NCI-H82 treated with DMSO at 0.1 percent for 48 hours (cell line): Measurements from ENCODE around the gene NBPF1.
"Not testable (repeated sequence)": the region's sequence is repeated elsewhere in the genome, so short reads cannot be mapped to it uniquely, and the experiment has no call there.

Experiments used
- DNase-seq: peaks from one replicate; lab custom pipeline; 2025; ENCODE audit not compliant: unreplicated experiment; lab: John Stamatoyannopoulos, UW

NBPF1 gene

DNA sequence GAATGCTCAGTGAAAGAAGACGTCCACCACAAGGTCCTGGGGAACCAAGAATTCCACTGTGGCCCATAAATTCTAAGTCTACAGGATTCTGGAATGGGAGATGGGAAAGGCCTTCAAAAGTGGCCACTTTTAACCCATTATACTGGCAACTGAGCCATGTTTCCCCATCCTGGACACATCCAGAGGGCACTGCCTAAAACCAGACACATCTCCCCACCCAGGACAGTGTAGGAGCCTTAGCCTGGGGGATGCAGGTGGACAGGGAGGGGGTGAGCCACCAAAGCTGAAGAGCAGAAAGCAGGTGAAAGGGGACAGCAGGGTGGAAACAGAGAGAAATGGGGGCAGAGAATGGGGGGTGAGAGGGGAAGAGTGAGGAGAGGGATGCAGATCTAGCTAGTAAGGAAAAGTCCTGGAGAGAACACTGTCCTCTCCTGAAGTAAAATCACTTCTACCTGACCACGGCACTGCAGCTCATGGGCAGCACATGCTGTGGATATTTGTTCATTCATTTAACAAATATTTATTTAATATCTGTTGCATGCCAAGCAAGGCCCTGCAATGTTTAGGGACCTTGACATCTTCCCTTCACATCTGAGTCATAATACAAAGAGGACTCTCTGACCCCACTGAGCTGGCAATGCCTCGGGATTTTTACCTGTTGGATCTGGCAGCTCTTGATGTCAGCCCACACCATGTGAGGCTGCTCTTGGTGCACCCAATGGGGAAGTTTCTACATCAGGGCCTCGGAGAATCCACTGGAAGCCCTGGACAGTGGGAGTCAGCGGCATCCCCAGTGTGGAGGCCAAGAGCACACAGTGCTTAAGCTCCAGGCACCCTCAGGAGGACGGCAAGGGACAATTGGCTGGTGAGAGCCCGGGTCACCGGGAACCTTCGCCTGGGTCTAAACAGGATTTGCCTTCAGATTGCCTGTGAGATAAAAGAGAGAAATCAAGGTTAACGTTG is 5.2 kb downstream of the NBPF1 start:
- not testable (repeated sequence) for DNase-seq

- DNase-seq, result no peak
Measured at GRCh38 chr1:16607433-16607851, 5.9 kb downstream of the NBPF1 start.

- not testable (repeated sequence) for DNase-seq
Measured at GRCh38 chr1:16606666-16607432, 6.5 kb downstream of the NBPF1 start.

DNA sequence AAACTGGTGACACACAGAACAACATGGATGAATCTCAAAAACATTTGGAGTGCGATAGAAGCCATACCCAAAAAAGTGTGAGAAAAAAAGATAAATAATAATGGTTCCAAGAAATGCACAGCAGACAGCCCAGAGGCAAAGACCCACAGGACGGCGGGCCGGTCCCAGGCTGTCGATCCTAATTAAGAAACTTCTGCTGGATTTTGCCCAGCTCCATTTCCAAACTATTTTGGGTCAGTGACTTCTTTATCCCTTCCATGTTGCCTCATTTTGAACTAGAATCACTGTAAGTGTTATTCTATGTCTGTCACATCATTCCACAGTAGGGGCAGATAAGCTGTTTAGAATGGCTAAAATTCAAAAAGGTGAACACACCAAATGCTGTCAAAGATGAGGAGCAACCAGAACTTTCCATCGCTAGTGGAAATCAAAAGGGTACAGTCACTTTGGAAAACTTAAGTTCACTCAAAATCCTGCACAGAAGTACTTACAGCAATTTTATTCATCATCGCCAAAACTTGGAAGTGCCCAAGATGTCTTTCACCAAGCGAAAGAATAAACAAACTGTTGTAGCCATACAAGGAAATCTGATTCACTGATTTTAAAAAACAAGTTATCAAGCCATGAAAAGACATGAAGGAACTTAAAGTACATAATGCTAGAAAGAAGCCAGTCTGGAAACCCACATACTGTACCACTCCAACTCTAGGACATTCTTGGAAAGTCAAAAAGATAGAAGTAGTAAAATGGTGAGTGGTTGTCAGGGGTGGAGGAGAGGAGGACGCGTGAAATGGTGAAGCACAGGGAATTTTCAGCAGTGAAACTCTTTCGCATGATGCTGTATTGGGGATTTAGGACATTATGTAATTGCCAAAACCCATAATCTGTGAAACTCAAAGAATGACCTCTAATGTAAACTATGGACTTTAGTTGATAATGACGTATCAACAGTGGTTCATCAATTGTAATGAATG is 7.5 kb downstream of the NBPF1 start:
- no peak for DNase-seq

DNA sequence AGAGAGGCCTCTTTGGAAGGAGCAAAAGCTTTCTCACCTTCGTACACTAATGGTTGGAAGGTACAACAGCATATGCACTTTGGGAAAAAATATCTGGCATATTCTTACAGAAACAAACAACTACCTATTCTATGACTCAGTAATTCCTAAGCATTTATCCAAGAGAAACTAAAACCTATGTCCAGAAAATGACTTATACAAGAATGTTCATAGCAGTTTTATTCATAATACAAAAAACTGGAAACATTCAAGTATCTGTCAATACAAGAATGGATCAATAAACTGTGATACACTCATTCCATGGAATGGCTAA is 8.2 kb downstream of the NBPF1 start:
- no peak for DNase-seq

DNA sequence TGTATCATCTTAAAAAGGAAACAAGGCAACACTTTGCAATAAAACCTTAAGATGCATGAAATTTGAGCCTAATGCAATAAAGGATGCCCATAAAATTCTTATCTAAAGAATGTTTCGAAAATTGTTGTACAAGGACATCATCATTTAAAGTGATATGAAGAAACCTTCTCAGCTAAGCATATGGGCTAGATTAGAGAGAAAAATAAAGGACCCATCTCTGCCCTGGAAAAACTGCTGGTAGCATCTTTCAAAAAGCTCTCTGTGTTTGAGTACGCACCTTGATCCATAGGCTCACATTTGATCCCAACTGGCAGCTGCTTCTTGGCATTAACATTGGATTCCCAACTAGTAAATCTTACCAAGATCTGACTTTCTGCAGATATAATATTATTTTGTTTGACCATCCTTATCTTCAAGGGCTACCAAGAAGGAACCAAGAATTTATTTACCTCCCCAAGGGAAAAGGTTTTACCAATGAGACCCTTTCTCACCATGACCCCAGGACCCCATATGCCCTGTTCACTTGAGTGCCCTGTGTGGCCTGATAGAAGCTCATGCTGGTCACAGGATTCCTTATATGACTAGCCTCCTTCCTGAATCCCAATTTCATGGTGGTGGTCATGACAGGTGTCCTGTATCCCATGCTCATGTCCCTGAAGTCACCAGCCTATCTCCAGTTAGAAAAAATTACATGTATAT is 8.7 kb downstream of the NBPF1 start:
- not testable (repeated sequence) for DNase-seq

- DNase-seq, result not testable (repeated sequence)
Measured at GRCh38 chr1:16603623-16604022, 9.7 kb downstream of the NBPF1 start.

DNA sequence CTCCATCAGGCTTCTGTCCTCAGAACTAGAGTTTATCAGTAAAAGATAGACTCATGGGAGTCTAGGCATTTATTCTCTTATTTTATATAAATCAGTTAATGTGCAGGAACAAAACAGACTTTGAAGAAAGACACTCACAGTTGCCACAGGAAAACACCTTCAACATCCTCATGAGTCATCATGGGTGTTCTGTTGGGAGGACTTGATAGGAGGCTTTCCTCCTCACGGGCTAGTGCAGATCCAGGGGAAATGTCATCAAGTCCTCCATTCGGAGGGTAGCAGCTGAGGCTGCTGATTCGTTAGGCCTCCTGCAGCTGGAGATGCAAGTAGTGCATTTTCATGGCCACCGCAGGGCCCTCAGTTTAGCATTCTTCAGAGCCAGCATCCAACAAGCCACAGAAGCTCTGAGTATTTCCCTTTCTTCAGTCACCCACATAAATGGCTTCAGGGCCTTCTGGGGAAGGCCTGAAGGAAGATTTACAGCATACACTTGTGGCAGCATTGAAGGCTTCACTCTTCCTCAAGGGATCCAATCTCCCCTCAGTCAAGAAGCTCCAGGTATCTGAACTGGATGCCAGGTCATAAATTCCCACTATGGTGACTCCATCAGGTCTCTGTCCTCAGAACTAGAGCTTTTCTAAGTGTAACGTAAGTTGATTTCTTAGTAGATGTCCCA is 10.9 kb downstream of the NBPF1 start:
- not testable (repeated sequence) for DNase-seq

- DNase-seq, result not testable (repeated sequence)
Measured at GRCh38 chr1:16600855-16601786, 12.2 kb downstream of the NBPF1 start.

- DNase-seq, result not testable (repeated sequence)
Measured at GRCh38 chr1:16599326-16599725, 14.0 kb downstream of the NBPF1 start.

DNA sequence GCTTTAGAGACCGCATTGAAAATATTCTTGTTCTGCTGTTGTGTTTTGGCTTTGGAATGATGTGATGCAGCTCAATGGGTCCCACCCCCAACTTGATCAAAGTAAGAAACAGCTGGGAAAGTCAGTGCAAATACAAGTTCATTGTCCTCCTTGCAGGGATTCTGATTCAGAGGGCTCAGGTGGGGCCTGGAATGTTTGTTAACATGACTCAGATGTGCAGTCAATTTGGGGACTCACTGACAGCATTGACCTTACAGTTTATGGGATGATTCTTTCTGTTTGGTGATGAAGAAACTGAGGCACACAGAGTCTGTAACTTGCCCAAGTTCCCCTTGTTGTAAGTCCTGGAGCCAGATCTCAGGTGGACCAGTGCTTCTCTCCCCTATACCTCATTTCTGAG is 18.1 kb downstream of the NBPF1 start:
- not testable (repeated sequence) for DNase-seq

DNA sequence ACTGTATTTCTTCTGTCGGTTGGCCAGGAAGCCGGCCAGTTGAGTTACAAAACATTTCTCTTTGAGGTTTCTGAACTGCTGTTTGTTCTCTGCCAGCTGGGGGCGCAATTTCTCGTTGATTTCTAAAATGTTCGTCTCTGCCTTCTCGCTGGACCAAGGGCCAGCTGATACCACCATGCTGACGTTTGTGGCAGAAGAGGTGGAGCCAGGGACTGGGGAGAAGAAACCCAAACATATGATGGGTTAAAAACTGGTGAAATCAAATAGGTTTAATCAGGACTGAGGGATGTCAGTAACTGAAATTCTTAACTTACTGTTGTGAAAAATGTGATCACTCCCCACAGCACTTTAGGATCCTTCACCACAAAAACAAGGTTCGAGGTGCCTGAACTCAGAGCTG is 21.5 kb downstream of the NBPF1 start:
- DNase-seq, result not testable (repeated sequence)

DNA sequence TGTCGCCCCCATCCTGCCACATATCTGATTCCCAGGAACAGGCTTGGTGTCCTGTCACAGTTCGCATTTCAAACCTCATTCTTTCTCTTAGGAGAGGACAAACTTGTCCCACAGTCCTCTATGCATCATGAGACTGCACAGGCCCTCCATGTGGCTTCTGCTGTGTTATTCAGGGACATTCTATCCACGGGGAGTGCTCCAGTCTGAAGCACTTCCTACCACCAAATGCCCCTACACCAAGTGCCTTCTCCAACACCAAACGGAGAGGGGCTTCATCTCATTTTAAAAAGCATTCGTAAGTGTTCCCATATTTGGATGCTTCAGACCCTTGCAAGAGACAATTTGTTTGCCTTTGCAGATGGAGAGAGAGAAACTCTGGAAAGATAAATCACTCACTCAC is 25.3 kb downstream of the NBPF1 start:
- not testable (repeated sequence) for DNase-seq

DNA sequence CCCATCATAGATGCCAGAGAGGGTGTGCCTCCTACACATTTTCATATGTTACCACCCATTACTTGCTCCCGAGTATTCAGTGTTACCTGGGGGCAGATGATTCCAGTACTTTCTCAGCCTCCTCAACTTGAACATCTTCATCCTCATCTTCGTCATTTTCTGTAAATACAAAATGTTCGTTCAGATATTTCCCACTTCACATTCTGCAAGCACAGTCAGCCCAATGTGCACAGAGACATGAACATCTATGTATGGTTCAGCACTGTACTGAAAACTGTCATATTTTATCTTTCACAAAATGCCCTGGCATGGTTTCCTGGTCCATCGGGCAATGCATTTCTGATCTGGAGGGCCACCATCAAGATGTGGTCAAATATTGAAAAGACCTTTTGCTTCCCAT is 25.7 kb downstream of the NBPF1 start:
- DNase-seq, result not testable (repeated sequence)

GRCh38 chr1:16565324-16565723 is 48.0 kb downstream of the NBPF1 start:
- not testable (repeated sequence) for DNase-seq

GRCh38 chr1:16561035-16561434 is 52.3 kb downstream of the NBPF1 start:
- DNase-seq, result not testable (repeated sequence)

GRCh38 chr1:16560498-16560897 is 52.9 kb downstream of the NBPF1 start:
- DNase-seq, result not testable (repeated sequence)

DNA sequence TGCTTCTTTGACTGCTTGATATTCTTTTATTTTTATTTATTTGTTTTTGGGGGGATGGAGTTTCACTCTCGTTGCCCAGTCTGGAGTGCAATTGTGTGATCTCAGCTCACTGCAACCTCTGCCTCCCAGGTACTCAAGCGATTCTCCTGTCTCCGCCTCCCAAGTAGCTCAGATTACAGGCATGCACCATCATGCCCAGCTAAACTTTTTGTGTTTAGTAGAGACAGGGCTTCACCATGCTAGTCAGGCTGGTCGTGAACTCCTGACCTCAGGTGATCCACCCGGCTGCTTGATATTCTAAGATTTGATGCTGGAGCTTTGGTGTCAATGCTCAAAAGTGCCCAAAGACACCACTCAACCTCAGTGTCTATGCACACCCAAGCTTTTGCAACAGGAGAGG is 53.7 kb downstream of the NBPF1 start:
- not testable (repeated sequence) for DNase-seq

DNA sequence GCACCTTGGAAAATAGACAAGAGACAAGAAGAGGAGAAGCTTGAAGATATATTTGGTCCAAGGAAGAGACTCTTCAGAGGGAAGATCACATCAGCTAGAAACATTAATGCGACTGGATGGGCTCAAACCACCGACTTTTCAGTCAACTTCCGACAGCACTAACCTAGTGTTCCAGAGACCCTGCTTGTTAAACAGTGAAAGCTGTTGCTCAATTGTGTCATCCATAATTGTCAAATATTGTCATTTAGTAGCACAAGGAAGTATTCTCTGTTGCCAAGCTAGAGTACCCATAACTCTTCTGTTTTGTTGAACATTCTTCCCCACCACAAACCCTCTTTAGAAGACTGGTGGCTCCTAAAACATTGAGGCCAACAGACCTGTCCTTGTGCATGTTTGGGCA is 56.3 kb downstream of the NBPF1 start:
- not testable (repeated sequence) for DNase-seq
